ENCODE data around the gene TSHZ3. TPM values are rescaled to one million over a fixed set of nuclear protein-coding genes. Genes with fewer than 3 reads are reported as not detected.

The TSHZ3 gene
- total and polyA plus RNA-seq, 9 of the 15 experiments (the other 6 are each of a cell fraction or from before 2014, with no cell fraction given), result 0.03 to 0.13 (median 0.05) TPM; not detected in 5

DNA sequence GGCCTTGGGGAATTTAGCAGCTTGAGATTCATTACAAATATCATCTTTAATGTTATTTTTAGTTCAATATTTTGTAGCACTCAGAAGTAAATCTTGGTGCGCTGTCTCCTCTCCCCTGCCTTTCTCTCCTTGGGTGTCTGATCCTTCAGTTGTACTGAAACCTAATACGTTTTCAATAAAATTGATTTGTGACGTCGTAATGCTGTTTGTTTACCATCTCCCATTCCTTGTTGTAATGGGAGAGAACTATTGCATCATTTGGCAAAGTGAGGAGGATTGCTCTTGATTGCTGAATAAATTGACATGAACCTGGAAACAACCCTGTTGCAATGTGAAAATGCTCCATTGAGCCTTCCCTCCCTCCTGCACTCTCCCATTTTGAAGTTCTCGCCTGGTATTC is 43.2 kb upstream of the TSHZ3 start:
- BruUV-seq (replicated peaks), result no TSS peak
- FAIRE-seq (no peak), ATAC-seq (no peak)

More for the DNA sequence above, 43.2 kb upstream of the TSHZ3 start:
- no peaks in the 10 kb centered on the region for H3K9me3 ChIP-seq (replicated peaks; ENCODE audit: control insufficient read depth, insufficient read depth, low read depth, low read length)
- no peak overlapping the region for H2AFZ ChIP-seq (ENCODE audit: low read depth, low read length)
- no peaks in the 10 kb centered on the region; a peak in 1 of 5 replicates for H3K27me3 ChIP-seq (ENCODE audit: control insufficient read depth in 2 of 2, insufficient read depth in 2 of 2, low read length in 2 of 2)
- H3K9me1 ChIP-seq (ENCODE audit: control insufficient read depth, insufficient read depth, low read length), result no peaks in the 10 kb centered on the region
- TF ChIP-seq SRSF3 (IDR thresholded peaks at IDR 0.05; ENCODE audit: insufficient read depth, low read length) (no peak), RBBP5 (IDR thresholded peaks at IDR 0.05; ENCODE audit: borderline replicate concordance, insufficient read depth, low read length, poor library complexity, severe bottlenecking) (no peak), ZBTB43 (CRISPR knock-in tag; IDR thresholded peaks at IDR 0.05) (no peak), IRF9 (tag; IDR thresholded peaks at IDR 0.05) (0 out of 2 replicates have a peak, but pooled peaks have one; percentile 23), PML (IDR thresholded peaks at IDR 0.05; ENCODE audit: low read length) (no peak), CEBPG (CRISPR knock-in tag; IDR thresholded peaks at IDR 0.05) (no peak; the same call in 1 of the 2 replicates), CEBPG (tag; conservative IDR thresholded peaks at IDR 0.05 in 1 of 2, IDR thresholded peaks at IDR 0.05 in 1 of 2) (peak; percentile 90 to 93), TRIM24 (IDR thresholded peaks at IDR 0.05) (peak in 1 of 2 experiments; percentile 48; a peak in 2 of 4 replicates), HDAC6 (IDR thresholded peaks at IDR 0.05; ENCODE audit: low read depth, low read length) (no peak), NCOA2 (IDR thresholded peaks at IDR 0.05; ENCODE audit: partially characterized antibody in 2 of 2) (no peak), CEBPB (tag; IDR thresholded peaks at IDR 0.05) (peak; percentile 52), NBN (IDR thresholded peaks at IDR 0.05; ENCODE audit: low read depth) (no peak), CREB5 (CRISPR knock-in tag; IDR thresholded peaks at IDR 0.05) (no peak), FOXP1 (CRISPR knock-in tag; IDR thresholded peaks at IDR 0.05) (no peak), TAF15 (IDR thresholded peaks at IDR 0.05; ENCODE audit: low read depth, low read length) (no peak), ZNF408 (CRISPR knock-in tag; IDR thresholded peaks at IDR 0.05; ENCODE audit: low read depth) (no peak), ZSCAN32 (CRISPR knock-in tag; IDR thresholded peaks at IDR 0.05) (0 out of 2 replicates have a peak, but pooled peaks have one; percentile 15)
- TF ChIP-seq, protein P1, sequence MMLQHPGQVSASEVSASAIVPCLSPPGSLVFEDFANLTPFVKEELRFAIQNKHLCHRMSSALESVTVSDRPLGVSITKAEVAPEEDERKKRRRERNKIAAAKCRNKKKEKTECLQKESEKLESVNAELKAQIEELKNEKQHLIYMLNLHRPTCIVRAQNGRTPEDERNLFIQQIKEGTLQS (IDR thresholded peaks at IDR 0.05), result peak; percentile 66
- TF ChIP-seq, protein P1 (CRISPR knock-in tag; conservative IDR thresholded peaks at IDR 0.05), result no peak
- H3K4me1 ChIP-seq (replicated peaks in 1 of 2; ENCODE audit: control insufficient read depth in 2 of 2, insufficient read depth in 2 of 2, low read length in 2 of 2), result no peaks in the 10 kb centered on the region
- ChIA-PET CTCF (ENCODE audit: low intra/inter-chr PET ratio) (no interaction called here), POLR2A (interaction anchor here (0.7 kb wide), 1 partner anchor 78 kb away, joined by 3 read pairs; no protein-coding TSS in a partner anchor)
- DNase-seq (ENCODE audit: extremely low read depth in 1 of 4, low spot score in 3 of 4), result no peak
- H3K4me2 ChIP-seq (ENCODE audit: insufficient read depth, low read length), result no peak overlapping the region
- no peak overlapping the region for H3K27ac ChIP-seq (ENCODE audit: extremely low read depth, low read depth, low read length)
- H3K79me2 ChIP-seq (ENCODE audit: control insufficient read depth, insufficient read depth, low read length), result no peaks in the 10 kb centered on the region
- no peak overlapping the region for H3K4me3 ChIP-seq
- H4K20me1 ChIP-seq (replicated peaks; ENCODE audit: control insufficient read depth, insufficient read depth, low read length), result no peaks in the 10 kb centered on the region
- WGBS (ENCODE audit: insufficient coverage, low coverage, missing lambda C conversion rate), result 11% methylated on average over 5 of the region's 5 CpGs
- no peak overlapping the region for H3K9ac ChIP-seq (ENCODE audit: insufficient read depth in 1 of 2, low read depth in 2 of 2, low read length in 2 of 2)
- in situ Hi-C loops (cut with MboI), result no loop called here
- no peaks in the 10 kb centered on the region for H3K36me3 ChIP-seq (ENCODE audit: control insufficient read depth, insufficient read depth, low read length)
- intact Hi-C loops (cut with micrococcal nuclease), result no loop called here

Data from K562 (cell line).